ENCODE measurements around the gene COX6B1. TPM values are rescaled to one million over a fixed set of nuclear protein-coding genes. Genes with fewer than 3 reads are reported as not detected.

Gene COX6B1
- total and polyA plus RNA-seq, 2 of the 8 experiments (the other 6 are each of a cell fraction or from before 2014, with no cell fraction given) = 437 to 1,052 TPM

GRCh38 chr19:35703343-35703742 lies 55.2 kb downstream of the COX6B1 start:
- 0 out of 2 replicates have a peak, but pooled peaks have one; percentile 28 for TF ChIP-seq SP1 (IDR thresholded peaks at IDR 0.05; ENCODE audit: low read depth, low read length)
- TF ChIP-seq CTCF (IDR thresholded peaks at IDR 0.05; ENCODE audit: control extremely low read depth in 1 of 3, insufficient read depth in 1 of 3, low read depth in 1 of 3, low read length in 3 of 3) = no peak
- TF ChIP-seq MAX (IDR thresholded peaks at IDR 0.05) = peak; percentile 40
- no peak for TF ChIP-seq RXRA (IDR thresholded peaks at IDR 0.05; ENCODE audit: insufficient read depth, low read depth, low read length)
- TF ChIP-seq RNF2 (IDR thresholded peaks at IDR 0.05; ENCODE audit: borderline replicate concordance, low read depth, low read length, missing control alignments, poor library complexity, severe bottlenecking) = no peak
- CTCF ChIA-PET (ENCODE audit: partially characterized antibody) = interaction anchor here (1.0 to 8.4 kb wide), 6 partner anchors 10 to 188 kb away, joined by 3 to 67 read pairs (median 4); no protein-coding TSS in a partner anchor

More at GRCh38 chr19:35703343-35703742, 55.2 kb downstream of the COX6B1 start:
- H4K8ac ChIP-seq (ENCODE audit: extremely low read depth, insufficient read depth, low read length) = no peak overlapping the region
- no peak overlapping the region for H3K4ac ChIP-seq (replicated peaks; ENCODE audit: insufficient read length, low read depth, low read length)
- H3K14ac ChIP-seq (ENCODE audit: insufficient read length) = no peak overlapping the region
- H4K20me1 ChIP-seq (replicated peaks in 1 of 2; ENCODE audit: control insufficient read depth in 1 of 2, insufficient read depth in 2 of 2, low read length in 2 of 2) = no peaks in the 10 kb centered on the region
- no peak overlapping the region for H4K91ac ChIP-seq (replicated peaks; ENCODE audit: insufficient read length, low read length)
- POLR2A ChIA-PET (ENCODE audit: partially characterized antibody) = interaction anchor here (0.6 to 3.7 kb wide), 7 partner anchors 9 to 160 kb away, joined by 3 to 28 read pairs (median 6); partner anchors contain the start of gene LIN37
- H2AFZ ChIP-seq (ENCODE audit: low read length) = no peak overlapping the region
- H2BK15ac ChIP-seq (ENCODE audit: low read length) = no peak overlapping the region
- no peak overlapping the region for H2BK20ac ChIP-seq (ENCODE audit: low read length)
- peaks cover 0 to 4% (median 3%) of the 10 kb centered on the region in 4 experiments; a peak in 4 of 7 replicates for H3K4me1 ChIP-seq (replicated peaks in 1 of 4; ENCODE audit: control insufficient read depth in 3 of 4, insufficient read depth in 4 of 4, low read length in 3 of 4)
- no peak overlapping the region for H3K23ac ChIP-seq (ENCODE audit: insufficient read length)
- H3K56ac ChIP-seq (replicated peaks; ENCODE audit: insufficient read length, low read depth, low read length) = no peak overlapping the region
- no peaks in the 10 kb centered on the region; a peak in 1 of 8 replicates for H3K36me3 ChIP-seq (ENCODE audit: control insufficient read depth in 2 of 4, insufficient read depth in 4 of 4, low read length in 3 of 4)
- no peak overlapping the region for H3K9ac ChIP-seq (replicated peaks in 1 of 4; ENCODE audit: extremely low read depth in 1 of 4, low read depth in 3 of 4, low read length in 3 of 4)
- H3K4me3 ChIP-seq (ENCODE audit: extremely low read depth in 1 of 4, insufficient read depth in 2 of 4, low read depth in 3 of 4, low read length in 4 of 4) = no peak overlapping the region
- no peak overlapping the region for H4K5ac ChIP-seq (ENCODE audit: insufficient read length, low read depth, low read length)
- no peak overlapping the region for H3K18ac ChIP-seq (ENCODE audit: extremely low read depth, low read length)
- H3K27me3 ChIP-seq (replicated peaks in 1 of 4; ENCODE audit: control insufficient read depth in 3 of 4, extremely low read depth in 1 of 4, insufficient read depth in 3 of 4, low read length in 3 of 4) = peaks cover 2 to 11% (median 11%) of the 10 kb centered on the region in 4 experiments; a peak in 6 of 7 replicates
- WGBS, 2 experiments (ENCODE audit: extremely low coverage in 1 of 2, insufficient coverage in 1 of 2, insufficient read length in 1 of 2, insufficient replicate concordance in 2 of 2, low coverage in 1 of 2, low lambda C conversion rate in 2 of 2, missing lambda C conversion rate in 1 of 2) = 52% methylated on average over 9 of the region's 9 CpGs; no CpG with 5 or more reads in 1 of the 2 experiments
- peaks cover 4% of the 10 kb centered on the region; the same call in 1 of the 2 replicates for H3K23me2 ChIP-seq (ENCODE audit: low read depth, low read length)
- no peak overlapping the region for H2AK5ac ChIP-seq (ENCODE audit: low read depth, low read length)
- no peak overlapping the region for H3K27ac ChIP-seq (ENCODE audit: low read depth, low read length)
- no peaks in the 10 kb centered on the region for H3K79me1 ChIP-seq (ENCODE audit: low read depth, low read length)
- no peak overlapping the region for H2BK120ac ChIP-seq (replicated peaks; ENCODE audit: low read depth, low read length)
- FAIRE-seq = no peak
- H3K9me3 ChIP-seq (ENCODE audit: insufficient read depth in 2 of 2, low read depth in 1 of 2, low read length in 1 of 2) = peaks cover 0 to 3% of the 10 kb centered on the region in 2 experiments; a peak in 1 of 4 replicates
- no peak for DNase-seq (ENCODE audit: low read depth in 1 of 2, low spot score in 2 of 2)
- no peak overlapping the region for H2BK12ac ChIP-seq (ENCODE audit: low read depth, low read length)
- H3K79me2 ChIP-seq (ENCODE audit: control insufficient read depth in 1 of 2, insufficient read depth in 2 of 2, low read length in 2 of 2) = no peaks in the 10 kb centered on the region
- H3K4me2 ChIP-seq (ENCODE audit: insufficient read depth in 1 of 2, low read depth in 2 of 2, low read length in 2 of 2) = peak overlapping the region in 1 of 2 experiments; percentile 87; a peak in 1 of 4 replicates
- no peak overlapping the region for H2BK5ac ChIP-seq (ENCODE audit: low read depth, low read length)
